H9 (cell line): ENCODE data around the gene BPIFB2. TPM values are rescaled to one million over a fixed set of nuclear protein-coding genes. Genes with fewer than 3 reads are reported as not detected.

Source experiments
- DNase-seq: peaks from one replicate; pipeline ENCODE4 v3.0.0-alpha.2; 2017
- H2AFZ ChIP-seq: one replicate; pipeline ENCODE4 v1.6.1; 2013; ENCODE audit warnings: mild to moderate bottlenecking, low read length, control low read depth, moderate library complexity
- H2AK5ac ChIP-seq: 2 replicates; pipeline ENCODE4 v1.6.1; 2013; ENCODE audit warnings: low read length, control low read depth, mixed read lengths; ENCODE audit not compliant: insufficient read length
- H2BK120ac ChIP-seq: one replicate; pipeline ENCODE4 v1.6.1; 2013; ENCODE audit warnings: low read depth, mild to moderate bottlenecking, low read length, control low read depth, inconsistent platforms; ENCODE audit not compliant: poor library complexity, severe bottlenecking
- H2BK12ac ChIP-seq: 2 replicates; pipeline ENCODE4 v1.6.1; 2013; ENCODE audit warnings: low read length, control low read depth, mixed read lengths, low read depth; ENCODE audit not compliant: insufficient read length
- H2BK15ac ChIP-seq: 2 replicates; pipeline ENCODE4 v1.6.1; 2013; ENCODE audit warnings: low read depth, low read length, control low read depth
- H2BK20ac ChIP-seq: one replicate; pipeline ENCODE4 v1.6.1; 2013; ENCODE audit warnings: low read depth, mild to moderate bottlenecking, low read length, control low read depth, inconsistent platforms; ENCODE audit not compliant: poor library complexity, severe bottlenecking
- H2BK5ac ChIP-seq: 2 replicates; pipeline ENCODE4 v1.6.1; 2013; ENCODE audit warnings: low read length, control low read depth, mixed read lengths; ENCODE audit not compliant: insufficient read length
- H3K14ac ChIP-seq: 2 replicates; pipeline ENCODE4 v1.6.1; 2013; ENCODE audit warnings: low read length, control low read depth; ENCODE audit not compliant: insufficient read depth
- H3K18ac ChIP-seq: 2 replicates; pipeline ENCODE4 v1.6.1; 2013; ENCODE audit warnings: low read depth, mild to moderate bottlenecking, mixed read lengths, low read length, control low read depth; ENCODE audit not compliant: insufficient read length
- H3K23ac ChIP-seq: 2 replicates; pipeline ENCODE4 v1.6.1; 2013; ENCODE audit warnings: low read length, control low read depth, mixed read lengths, low read depth; ENCODE audit not compliant: insufficient read length
- H3K23me2 ChIP-seq: 2 replicates; pipeline ENCODE4 v1.6.1; 2013; ENCODE audit warnings: low read depth, mild to moderate bottlenecking, mixed read lengths, low read length, control low read depth; ENCODE audit not compliant: insufficient read length, poor library complexity, severe bottlenecking
- H3K27ac ChIP-seq: 2 replicates; pipeline ENCODE4 v1.5.1; 2013; ENCODE audit warnings: low read length, control low read depth, mixed read lengths, low read depth; ENCODE audit not compliant: insufficient read length
- H3K27me3 ChIP-seq: 2 replicates; pipeline ENCODE4 v1.6.1; 2013; ENCODE audit warnings: low read length, control low read depth, inconsistent platforms; ENCODE audit not compliant: insufficient read depth
- H3K4ac ChIP-seq: 2 replicates; pipeline ENCODE4 v1.6.1; 2013; ENCODE audit warnings: low read depth, mild to moderate bottlenecking, control low read depth, inconsistent platforms, low read length, moderate library complexity
- H3K4me1 ChIP-seq: 2 replicates; pipeline ENCODE4 v1.6.1; 2013; ENCODE audit warnings: low read length, control low read depth, inconsistent platforms; ENCODE audit not compliant: insufficient read depth
- H3K4me2 ChIP-seq: 2 replicates; pipeline ENCODE4 v1.6.1; 2013; ENCODE audit warnings: low read length, control low read depth, mixed read lengths; ENCODE audit not compliant: insufficient read length, insufficient read depth
- H3K56ac ChIP-seq: 2 replicates; pipeline ENCODE4 v1.6.1; 2013; ENCODE audit warnings: low read depth, mild to moderate bottlenecking, mixed read lengths, low read length, control low read depth; ENCODE audit not compliant: insufficient read length
- H3K79me1 ChIP-seq: 2 replicates; pipeline ENCODE4 v1.6.1; 2013; ENCODE audit warnings: low read depth, mild to moderate bottlenecking, moderate library complexity, low read length, control low read depth, inconsistent platforms; ENCODE audit not compliant: insufficient read depth, poor library complexity, severe bottlenecking
- H3K79me2 ChIP-seq: 2 replicates; pipeline ENCODE4 v1.6.1; 2013; ENCODE audit warnings: low read length, control low read depth, inconsistent platforms; ENCODE audit not compliant: insufficient read depth
- H3K9ac ChIP-seq: 2 replicates; pipeline ENCODE4 v1.6.1; 2013; ENCODE audit warnings: low read length, control low read depth, mixed read lengths; ENCODE audit not compliant: insufficient read length; ENCODE audit errors: extremely low read depth
- H3K9me3 ChIP-seq: one replicate; pipeline ENCODE4 v1.6.1; 2013; ENCODE audit warnings: low read depth, low read length, inconsistent platforms; ENCODE audit not compliant: control insufficient read depth
- H3T11ph ChIP-seq: one replicate; pipeline ENCODE4 v1.6.1; 2013; ENCODE audit warnings: mild to moderate bottlenecking, low read length, control low read depth, inconsistent platforms
- H4K20me1 ChIP-seq: one replicate; pipeline ENCODE4 v1.6.1; 2013; ENCODE audit not compliant: control insufficient read depth, insufficient read length, insufficient read depth
- H4K5ac ChIP-seq: 2 replicates; pipeline ENCODE4 v1.6.1; 2013; ENCODE audit warnings: low read depth, mild to moderate bottlenecking, mixed read lengths, low read length, control low read depth; ENCODE audit not compliant: insufficient read length
- H4K8ac ChIP-seq: replicated peaks from 2 replicates; pipeline ENCODE4 v1.6.1; 2013; ENCODE audit warnings: low read length, control low read depth, mixed read lengths, low read depth; ENCODE audit not compliant: insufficient read length
- H4K91ac ChIP-seq: 2 replicates; pipeline ENCODE4 v1.6.1; 2013; ENCODE audit warnings: low read depth, mild to moderate bottlenecking, moderate library complexity, mixed read lengths, low read length, control low read depth; ENCODE audit not compliant: insufficient read length
- H3K27ac Mint-ChIP-seq, 3 experiments: 2 replicates in 2 of 3; 3 replicates in 1 of 3; pipeline ENCODE4 v1.8.0; 2020 to 2021; ENCODE audit warnings: mixed read lengths in 3 of 3, mild to moderate bottlenecking in 1 of 3, moderate library complexity in 1 of 3
- H3K27me3 Mint-ChIP-seq: 2 replicates; pipeline ENCODE4 v1.8.0; 2021; ENCODE audit warnings: low read depth, mild to moderate bottlenecking, moderate library complexity, mixed read lengths
- H3K36me3 Mint-ChIP-seq, 3 experiments: 2 replicates in 2 of 3; 3 replicates in 1 of 3; pipeline ENCODE4 v1.8.0; 2020 to 2021; ENCODE audit warnings: low read depth in 3 of 3, mixed read lengths in 3 of 3; ENCODE audit not compliant: insufficient read depth in 1 of 3
- H3K4me1 Mint-ChIP-seq, 2 experiments: 2 replicates each; pipeline ENCODE4 v1.8.0; 2020; ENCODE audit warnings: mixed read lengths in 2 of 2
- H3K4me3 Mint-ChIP-seq, 2 experiments: 2 replicates in 1 of 2; 3 replicates in 1 of 2; pipeline ENCODE4 v1.8.0; 2020 to 2021; ENCODE audit warnings: mild to moderate bottlenecking in 2 of 2, mixed read lengths in 2 of 2, moderate library complexity in 1 of 2
- H3K9me3 Mint-ChIP-seq, 2 experiments: 2 replicates in 1 of 2; 3 replicates in 1 of 2; pipeline ENCODE4 v1.8.0; 2020; ENCODE audit warnings: mild to moderate bottlenecking in 2 of 2, mixed read lengths in 2 of 2, moderate library complexity in 1 of 2
- WGBS: extraction: QIAGEN DNeasy Blood & Tissue Kit; methylation state at CpG from one replicate; pipeline ENCODE4 v1.1.7; 2013; ENCODE audit warnings: missing lambda C conversion rate, low lambda C conversion rate, mixed read lengths; ENCODE audit not compliant: insufficient read length; ENCODE audit errors: extremely low coverage; 5-methylcytosine and 5-hydroxymethylcytosine counted together
- total RNA-seq: library from RNA; stranded (reverse); gene quantifications from 2 replicates; pipeline ENCODE4 v1.2.1, GENCODE V29; 2021
- TF ChIP-seq, protein P1 (sequence below): fragments of 200-600 bp; sonication (generic); conservative IDR thresholded peaks from 3 replicates; pipeline ENCODE4 v1.8.0; 2021; ENCODE audit warnings: antibody characterized with exemption, mild to moderate bottlenecking

Gene BPIFB2
- total RNA-seq, 1 experiment from 2014 or later: not detected

DNA sequence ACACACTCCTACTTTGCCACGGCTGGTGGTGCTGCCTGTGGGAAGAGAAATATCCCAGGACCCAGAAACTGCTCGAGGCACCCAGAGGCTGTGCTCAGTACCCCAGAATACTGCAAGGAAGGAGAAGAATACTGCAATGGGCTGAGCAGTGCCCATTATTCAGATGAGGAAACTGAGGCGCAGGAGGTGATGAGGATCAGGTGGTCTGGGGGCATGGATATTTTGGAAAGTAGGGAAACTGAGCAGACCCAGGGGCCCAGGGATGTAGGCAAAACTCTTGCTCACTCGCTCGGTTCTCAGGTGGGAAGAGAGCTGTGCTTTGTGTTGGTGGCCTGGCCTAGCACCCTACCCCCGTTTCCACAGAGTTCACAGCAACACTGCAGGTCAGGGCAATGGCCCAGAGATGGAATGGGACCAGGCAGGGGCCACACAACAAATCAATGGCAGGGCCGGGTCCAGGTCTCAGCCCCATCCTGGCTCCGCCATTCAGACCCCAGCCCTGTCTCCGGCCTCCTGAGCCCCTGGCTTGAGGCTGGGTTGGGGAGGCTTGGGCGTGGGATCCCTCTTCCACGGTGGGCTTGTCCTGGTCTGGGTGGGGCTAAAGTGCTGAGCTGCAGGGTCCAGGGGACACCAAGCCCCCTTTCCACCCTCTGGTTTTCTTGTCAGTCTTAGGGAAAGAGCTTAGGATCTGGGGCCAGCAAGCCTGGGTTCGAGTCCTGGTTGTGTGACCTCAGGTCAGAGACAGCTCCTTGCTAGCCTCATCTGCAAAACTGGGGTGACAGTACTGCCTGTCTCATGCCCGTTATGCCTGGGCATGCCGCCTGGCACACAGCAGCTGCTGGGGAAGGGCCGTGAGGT lies 37.2 kb upstream of the BPIFB2 start:
- no peak overlapping the region for H3K18ac ChIP-seq
- no peaks in the 10 kb centered on the region for H3K79me1 ChIP-seq
- Mint-ChIP-seq H3K27ac (peak overlapping the region in 2 of 3 experiments; percentile 50 to 94; a peak in 2 of 7 replicates), H3K36me3 (no peaks in the 10 kb centered on the region), H3K4me3 (no peak overlapping the region), H3K4me1 (peaks cover 14 to 21% of the 10 kb centered on the region in 2 experiments), H3K9me3 (no peaks in the 10 kb centered on the region; a peak in 1 of 5 replicates), H3K27me3 (peaks cover 8% of the 10 kb centered on the region)
- no peak overlapping the region for H3K9ac ChIP-seq
- no peaks in the 10 kb centered on the region; the same call in 1 of the 2 replicates for H3K27me3 ChIP-seq
- H3K79me2 ChIP-seq: no peaks in the 10 kb centered on the region
- TF ChIP-seq, protein P1, sequence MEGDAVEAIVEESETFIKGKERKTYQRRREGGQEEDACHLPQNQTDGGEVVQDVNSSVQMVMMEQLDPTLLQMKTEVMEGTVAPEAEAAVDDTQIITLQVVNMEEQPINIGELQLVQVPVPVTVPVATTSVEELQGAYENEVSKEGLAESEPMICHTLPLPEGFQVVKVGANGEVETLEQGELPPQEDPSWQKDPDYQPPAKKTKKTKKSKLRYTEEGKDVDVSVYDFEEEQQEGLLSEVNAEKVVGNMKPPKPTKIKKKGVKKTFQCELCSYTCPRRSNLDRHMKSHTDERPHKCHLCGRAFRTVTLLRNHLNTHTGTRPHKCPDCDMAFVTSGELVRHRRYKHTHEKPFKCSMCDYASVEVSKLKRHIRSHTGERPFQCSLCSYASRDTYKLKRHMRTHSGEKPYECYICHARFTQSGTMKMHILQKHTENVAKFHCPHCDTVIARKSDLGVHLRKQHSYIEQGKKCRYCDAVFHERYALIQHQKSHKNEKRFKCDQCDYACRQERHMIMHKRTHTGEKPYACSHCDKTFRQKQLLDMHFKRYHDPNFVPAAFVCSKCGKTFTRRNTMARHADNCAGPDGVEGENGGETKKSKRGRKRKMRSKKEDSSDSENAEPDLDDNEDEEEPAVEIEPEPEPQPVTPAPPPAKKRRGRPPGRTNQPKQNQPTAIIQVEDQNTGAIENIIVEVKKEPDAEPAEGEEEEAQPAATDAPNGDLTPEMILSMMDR: no peak
- H2BK20ac ChIP-seq: no peak overlapping the region
- H3K23ac ChIP-seq: no peak overlapping the region
- no peaks in the 10 kb centered on the region for H4K20me1 ChIP-seq
- no peak overlapping the region for H4K8ac ChIP-seq
- DNase-seq: peak; percentile 23
- peaks cover 4% of the 10 kb centered on the region; the same call in 1 of the 2 replicates for H3K4me1 ChIP-seq
- H2BK15ac ChIP-seq: no peak overlapping the region
- no peak overlapping the region for H3K4me2 ChIP-seq
- peak overlapping the region; percentile 1 for H3K14ac ChIP-seq
- no peak overlapping the region for H2AK5ac ChIP-seq
- H4K5ac ChIP-seq: no peak overlapping the region
- no peaks in the 10 kb centered on the region for H3K9me3 ChIP-seq
- H3K56ac ChIP-seq: no peak overlapping the region
- no CpG with 5 or more reads among the region's 15 CpGs for WGBS
- H2BK12ac ChIP-seq: no peak overlapping the region
- H4K91ac ChIP-seq: no peak overlapping the region
- H2AFZ ChIP-seq: no peak overlapping the region
- H3K27ac ChIP-seq: no peak overlapping the region
- no peak overlapping the region for H2BK5ac ChIP-seq
- no peak overlapping the region for H3T11ph ChIP-seq
- H3K23me2 ChIP-seq: no peaks in the 10 kb centered on the region
- no peak overlapping the region for H3K4ac ChIP-seq
- no peak overlapping the region for H2BK120ac ChIP-seq
